ENCODE measurements around the gene UVSSA. TPM values are rescaled to one million over a fixed set of nuclear protein-coding genes. Genes with fewer than 3 reads are reported as not detected.

The UVSSA gene
- polyA plus RNA-seq, 1 of the 3 experiments (the other 2 are of a cell fraction): 14.9 TPM

GRCh38 chr4:1340181-1340747 is 6.7 kb upstream of the UVSSA start (continued):
- TF ChIP-seq RCOR1 (IDR thresholded peaks at IDR 0.05; ENCODE audit: low read length): no peak

GRCh38 chr4:1340861-1341260 is 6.1 kb upstream of the UVSSA start:
- H3K27ac ChIP-seq (ENCODE audit: low read depth in 2 of 2, low read length in 1 of 2): no peak overlapping the region
- WGBS (ENCODE audit: low lambda C conversion rate): 96% methylated on average over 11 of the region's 20 CpGs
- H3K79me2 ChIP-seq (ENCODE audit: insufficient read depth): peaks cover 26% of the 10 kb centered on the region
- ChIA-PET POLR2A (no interaction called here), CTCF (interaction anchor here (1.0 kb wide), 1 partner anchor 173 kb away, joined by 3 read pairs; no protein-coding TSS in a partner anchor)
- H3K9me2 ChIP-seq: no peaks in the 10 kb centered on the region
- H3F3A ChIP-seq (replicated peaks; ENCODE audit: insufficient read depth): peaks cover 19% of the 10 kb centered on the region
- no peaks in the 10 kb centered on the region for H4K20me1 ChIP-seq (ENCODE audit: insufficient read depth)
- H3K9me3 ChIP-seq: no peaks in the 10 kb centered on the region
- no peak overlapping the region for H3K4me3 ChIP-seq (ENCODE audit: low read depth in 2 of 2, low read length in 1 of 2)
- no peak overlapping the region for H2AFZ ChIP-seq (ENCODE audit: low read depth)
- DNase-seq: no peak
- H3K4me2 ChIP-seq: no peak overlapping the region
- H3K36me3 ChIP-seq (replicated peaks in 1 of 2; ENCODE audit: control insufficient read depth in 1 of 2, insufficient read depth in 2 of 2, low read length in 1 of 2): peaks cover 22 to 48% of the 10 kb centered on the region in 2 experiments
- TF ChIP-seq CHD2 (IDR thresholded peaks at IDR 0.05; ENCODE audit: low read length, partially characterized antibody) (no peak), USF2 (IDR thresholded peaks at IDR 0.05; ENCODE audit: borderline replicate concordance, low read depth, low read length) (no peak), YY1 (IDR thresholded peaks at IDR 0.05; ENCODE audit: low read depth) (no peak), EP300 (IDR thresholded peaks at IDR 0.05; ENCODE audit: borderline replicate concordance in 1 of 2, low read depth in 1 of 2, low read length in 1 of 2) (no peak), GATA2 (CRISPR knock-in tag; IDR thresholded peaks at IDR 0.05) (no peak), TEAD4 (IDR thresholded peaks at IDR 0.05; ENCODE audit: borderline replicate concordance, insufficient read depth) (no peak), TAF1 (IDR thresholded peaks at IDR 0.05; ENCODE audit: borderline replicate concordance, low read depth, low read length) (no peak), RAD21 (IDR thresholded peaks at IDR 0.05; ENCODE audit: low read length) (no peak), EZH2phosphoT487 (IDR thresholded peaks at IDR 0.05; ENCODE audit: borderline replicate concordance, low read depth) (no peak), RFX5 (IDR thresholded peaks at IDR 0.05; ENCODE audit: low read length) (no peak)
- TF ChIP-seq, protein P1, sequence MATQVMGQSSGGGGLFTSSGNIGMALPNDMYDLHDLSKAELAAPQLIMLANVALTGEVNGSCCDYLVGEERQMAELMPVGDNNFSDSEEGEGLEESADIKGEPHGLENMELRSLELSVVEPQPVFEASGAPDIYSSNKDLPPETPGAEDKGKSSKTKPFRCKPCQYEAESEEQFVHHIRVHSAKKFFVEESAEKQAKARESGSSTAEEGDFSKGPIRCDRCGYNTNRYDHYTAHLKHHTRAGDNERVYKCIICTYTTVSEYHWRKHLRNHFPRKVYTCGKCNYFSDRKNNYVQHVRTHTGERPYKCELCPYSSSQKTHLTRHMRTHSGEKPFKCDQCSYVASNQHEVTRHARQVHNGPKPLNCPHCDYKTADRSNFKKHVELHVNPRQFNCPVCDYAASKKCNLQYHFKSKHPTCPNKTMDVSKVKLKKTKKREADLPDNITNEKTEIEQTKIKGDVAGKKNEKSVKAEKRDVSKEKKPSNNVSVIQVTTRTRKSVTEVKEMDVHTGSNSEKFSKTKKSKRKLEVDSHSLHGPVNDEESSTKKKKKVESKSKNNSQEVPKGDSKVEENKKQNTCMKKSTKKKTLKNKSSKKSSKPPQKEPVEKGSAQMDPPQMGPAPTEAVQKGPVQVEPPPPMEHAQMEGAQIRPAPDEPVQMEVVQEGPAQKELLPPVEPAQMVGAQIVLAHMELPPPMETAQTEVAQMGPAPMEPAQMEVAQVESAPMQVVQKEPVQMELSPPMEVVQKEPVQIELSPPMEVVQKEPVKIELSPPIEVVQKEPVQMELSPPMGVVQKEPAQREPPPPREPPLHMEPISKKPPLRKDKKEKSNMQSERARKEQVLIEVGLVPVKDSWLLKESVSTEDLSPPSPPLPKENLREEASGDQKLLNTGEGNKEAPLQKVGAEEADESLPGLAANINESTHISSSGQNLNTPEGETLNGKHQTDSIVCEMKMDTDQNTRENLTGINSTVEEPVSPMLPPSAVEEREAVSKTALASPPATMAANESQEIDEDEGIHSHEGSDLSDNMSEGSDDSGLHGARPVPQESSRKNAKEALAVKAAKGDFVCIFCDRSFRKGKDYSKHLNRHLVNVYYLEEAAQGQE (IDR thresholded peaks at IDR 0.05; ENCODE audit: low read depth, low read length): no peak
- TF ChIP-seq, protein P2, sequence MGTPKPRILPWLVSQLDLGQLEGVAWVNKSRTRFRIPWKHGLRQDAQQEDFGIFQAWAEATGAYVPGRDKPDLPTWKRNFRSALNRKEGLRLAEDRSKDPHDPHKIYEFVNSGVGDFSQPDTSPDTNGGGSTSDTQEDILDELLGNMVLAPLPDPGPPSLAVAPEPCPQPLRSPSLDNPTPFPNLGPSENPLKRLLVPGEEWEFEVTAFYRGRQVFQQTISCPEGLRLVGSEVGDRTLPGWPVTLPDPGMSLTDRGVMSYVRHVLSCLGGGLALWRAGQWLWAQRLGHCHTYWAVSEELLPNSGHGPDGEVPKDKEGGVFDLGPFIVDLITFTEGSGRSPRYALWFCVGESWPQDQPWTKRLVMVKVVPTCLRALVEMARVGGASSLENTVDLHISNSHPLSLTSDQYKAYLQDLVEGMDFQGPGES (IDR thresholded peaks at IDR 0.05; ENCODE audit: low read depth, low read length): no peak
- TF ChIP-seq, protein P3, sequence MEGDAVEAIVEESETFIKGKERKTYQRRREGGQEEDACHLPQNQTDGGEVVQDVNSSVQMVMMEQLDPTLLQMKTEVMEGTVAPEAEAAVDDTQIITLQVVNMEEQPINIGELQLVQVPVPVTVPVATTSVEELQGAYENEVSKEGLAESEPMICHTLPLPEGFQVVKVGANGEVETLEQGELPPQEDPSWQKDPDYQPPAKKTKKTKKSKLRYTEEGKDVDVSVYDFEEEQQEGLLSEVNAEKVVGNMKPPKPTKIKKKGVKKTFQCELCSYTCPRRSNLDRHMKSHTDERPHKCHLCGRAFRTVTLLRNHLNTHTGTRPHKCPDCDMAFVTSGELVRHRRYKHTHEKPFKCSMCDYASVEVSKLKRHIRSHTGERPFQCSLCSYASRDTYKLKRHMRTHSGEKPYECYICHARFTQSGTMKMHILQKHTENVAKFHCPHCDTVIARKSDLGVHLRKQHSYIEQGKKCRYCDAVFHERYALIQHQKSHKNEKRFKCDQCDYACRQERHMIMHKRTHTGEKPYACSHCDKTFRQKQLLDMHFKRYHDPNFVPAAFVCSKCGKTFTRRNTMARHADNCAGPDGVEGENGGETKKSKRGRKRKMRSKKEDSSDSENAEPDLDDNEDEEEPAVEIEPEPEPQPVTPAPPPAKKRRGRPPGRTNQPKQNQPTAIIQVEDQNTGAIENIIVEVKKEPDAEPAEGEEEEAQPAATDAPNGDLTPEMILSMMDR (IDR thresholded peaks at IDR 0.05): no peak
- TF ChIP-seq, protein P4, sequence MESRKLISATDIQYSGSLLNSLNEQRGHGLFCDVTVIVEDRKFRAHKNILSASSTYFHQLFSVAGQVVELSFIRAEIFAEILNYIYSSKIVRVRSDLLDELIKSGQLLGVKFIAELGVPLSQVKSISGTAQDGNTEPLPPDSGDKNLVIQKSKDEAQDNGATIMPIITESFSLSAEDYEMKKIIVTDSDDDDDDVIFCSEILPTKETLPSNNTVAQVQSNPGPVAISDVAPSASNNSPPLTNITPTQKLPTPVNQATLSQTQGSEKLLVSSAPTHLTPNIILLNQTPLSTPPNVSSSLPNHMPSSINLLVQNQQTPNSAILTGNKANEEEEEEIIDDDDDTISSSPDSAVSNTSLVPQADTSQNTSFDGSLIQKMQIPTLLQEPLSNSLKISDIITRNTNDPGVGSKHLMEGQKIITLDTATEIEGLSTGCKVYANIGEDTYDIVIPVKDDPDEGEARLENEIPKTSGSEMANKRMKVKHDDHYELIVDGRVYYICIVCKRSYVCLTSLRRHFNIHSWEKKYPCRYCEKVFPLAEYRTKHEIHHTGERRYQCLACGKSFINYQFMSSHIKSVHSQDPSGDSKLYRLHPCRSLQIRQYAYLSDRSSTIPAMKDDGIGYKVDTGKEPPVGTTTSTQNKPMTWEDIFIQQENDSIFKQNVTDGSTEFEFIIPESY (IDR thresholded peaks at IDR 0.05; ENCODE audit: borderline replicate concordance, low read depth): no peak
- H3K27me3 ChIP-seq (ENCODE audit: insufficient read depth): no peaks in the 10 kb centered on the region
- H3K4me1 ChIP-seq (ENCODE audit: control insufficient read depth in 1 of 2, insufficient read depth in 2 of 2, low read depth in 1 of 2, low read length in 1 of 2): peaks cover 0 to 6% of the 10 kb centered on the region in 2 experiments; a peak in 1 of 4 replicates
- no peak overlapping the region for H3K9ac ChIP-seq

Data from SK-N-SH (cell line).